ENCODE data around the gene FZD7.

DNA sequence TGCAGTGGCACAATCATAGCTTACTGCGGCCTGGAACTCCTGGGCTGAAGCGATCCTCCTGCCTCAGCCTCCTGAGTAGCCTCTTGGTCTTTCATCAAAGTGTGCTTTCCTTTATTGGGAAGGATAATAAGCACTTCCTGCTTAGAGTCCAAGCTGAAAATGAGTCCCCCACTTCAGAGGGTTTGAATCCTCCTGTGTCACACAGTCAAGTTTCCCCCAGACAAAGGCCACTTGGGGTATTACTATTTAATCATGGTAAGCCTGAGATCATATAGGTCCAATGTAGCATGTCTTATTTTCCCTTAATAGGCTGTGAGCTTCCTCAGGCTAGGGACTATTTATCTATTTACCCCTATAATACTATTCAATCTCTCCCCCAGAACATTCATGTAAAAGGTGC, 28.0 kb downstream of the FZD7 start:
- TF ChIP-seq, protein P1, sequence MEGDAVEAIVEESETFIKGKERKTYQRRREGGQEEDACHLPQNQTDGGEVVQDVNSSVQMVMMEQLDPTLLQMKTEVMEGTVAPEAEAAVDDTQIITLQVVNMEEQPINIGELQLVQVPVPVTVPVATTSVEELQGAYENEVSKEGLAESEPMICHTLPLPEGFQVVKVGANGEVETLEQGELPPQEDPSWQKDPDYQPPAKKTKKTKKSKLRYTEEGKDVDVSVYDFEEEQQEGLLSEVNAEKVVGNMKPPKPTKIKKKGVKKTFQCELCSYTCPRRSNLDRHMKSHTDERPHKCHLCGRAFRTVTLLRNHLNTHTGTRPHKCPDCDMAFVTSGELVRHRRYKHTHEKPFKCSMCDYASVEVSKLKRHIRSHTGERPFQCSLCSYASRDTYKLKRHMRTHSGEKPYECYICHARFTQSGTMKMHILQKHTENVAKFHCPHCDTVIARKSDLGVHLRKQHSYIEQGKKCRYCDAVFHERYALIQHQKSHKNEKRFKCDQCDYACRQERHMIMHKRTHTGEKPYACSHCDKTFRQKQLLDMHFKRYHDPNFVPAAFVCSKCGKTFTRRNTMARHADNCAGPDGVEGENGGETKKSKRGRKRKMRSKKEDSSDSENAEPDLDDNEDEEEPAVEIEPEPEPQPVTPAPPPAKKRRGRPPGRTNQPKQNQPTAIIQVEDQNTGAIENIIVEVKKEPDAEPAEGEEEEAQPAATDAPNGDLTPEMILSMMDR (IDR thresholded peaks at IDR 0.05 in 4 of 5, conservative IDR thresholded peaks at IDR 0.05 in 1 of 5), result no peak
- no peak for TF ChIP-seq POLR2A (IDR thresholded peaks at IDR 0.05)

Data from gastrocnemius medialis (tissue), 4 donors.